Measurements from ENCODE around the gene MED23. TPM values are rescaled to one million over a fixed set of nuclear protein-coding genes. Genes with fewer than 3 reads are reported as not detected.

The MED23 gene
- total and polyA plus RNA-seq, 2 experiments from 2014 or later, result 22.6 to 24.9 TPM

GRCh38 chr6:131561925-131562707 is 65.9 kb downstream of the MED23 start:
- no peaks in the 10 kb centered on the region for H3K4me1 ChIP-seq (ENCODE audit: low read depth)
- H3K27ac ChIP-seq, result no peak overlapping the region
- no peaks in the 10 kb centered on the region for H3K36me3 ChIP-seq
- H3K4me3 ChIP-seq, result no peak overlapping the region
- DNase-seq (ENCODE audit: low read depth in 1 of 2, low spot score in 1 of 2), result no peak
- no peak for TF ChIP-seq CTCF (IDR thresholded peaks at IDR 0.05; ENCODE audit: low read depth, low read length)
- H3K27me3 ChIP-seq, result no peaks in the 10 kb centered on the region
- no peaks in the 10 kb centered on the region for H3K9me3 ChIP-seq (ENCODE audit: low read depth)

GRCh38 chr6:131558922-131559321 is 69.1 kb downstream of the MED23 start:
- Histone ChIP-seq H3K4me1 (ENCODE audit: low read depth) (no peaks in the 10 kb centered on the region), H3K4me3 (no peak overlapping the region), H3K27me3 (no peaks in the 10 kb centered on the region), H3K27ac (no peak overlapping the region), H3K36me3 (no peaks in the 10 kb centered on the region), H3K9me3 (ENCODE audit: low read depth) (no peaks in the 10 kb centered on the region)
- no peak for TF ChIP-seq CTCF (IDR thresholded peaks at IDR 0.05; ENCODE audit: low read depth, low read length)
- no peak for DNase-seq (ENCODE audit: low read depth in 1 of 2, low spot score in 1 of 2)

GRCh38 chr6:131555992-131556391 is 72.0 kb downstream of the MED23 start:
- TF ChIP-seq CTCF (IDR thresholded peaks at IDR 0.05; ENCODE audit: low read depth, low read length), result no peak
- Histone ChIP-seq H3K4me3 (no peak overlapping the region), H3K9me3 (ENCODE audit: low read depth) (no peaks in the 10 kb centered on the region), H3K36me3 (no peaks in the 10 kb centered on the region), H3K27ac (no peak overlapping the region), H3K4me1 (ENCODE audit: low read depth) (no peaks in the 10 kb centered on the region), H3K27me3 (no peaks in the 10 kb centered on the region)
- no peak for DNase-seq (ENCODE audit: low read depth in 1 of 2, low spot score in 1 of 2)

- H3K4me1 ChIP-seq (ENCODE audit: low read depth), result peaks cover 8% of the 10 kb centered on the region
- no peak overlapping the region for H3K27ac ChIP-seq
- no peaks in the 10 kb centered on the region for H3K9me3 ChIP-seq (ENCODE audit: low read depth)
- no peaks in the 10 kb centered on the region for H3K27me3 ChIP-seq
- no peak for DNase-seq (ENCODE audit: low read depth in 1 of 2, low spot score in 1 of 2)
- no peak for TF ChIP-seq CTCF (IDR thresholded peaks at IDR 0.05; ENCODE audit: low read depth, low read length)
- H3K4me3 ChIP-seq, result no peak overlapping the region
- H3K36me3 ChIP-seq, result no peaks in the 10 kb centered on the region
These were observed 75.5 kb downstream of the MED23 start for GRCh38 chr6:131552572-131552971.

- DNase-seq (ENCODE audit: low read depth in 1 of 2, low spot score in 1 of 2), result no peak
- Histone ChIP-seq H3K9me3 (ENCODE audit: low read depth) (no peaks in the 10 kb centered on the region), H3K4me1 (ENCODE audit: low read depth) (peaks cover 8% of the 10 kb centered on the region), H3K36me3 (no peaks in the 10 kb centered on the region), H3K27ac (no peak overlapping the region), H3K27me3 (no peaks in the 10 kb centered on the region), H3K4me3 (no peak overlapping the region)
- TF ChIP-seq CTCF (IDR thresholded peaks at IDR 0.05; ENCODE audit: low read depth, low read length), result no peak
These were observed 76.1 kb downstream of the MED23 start for GRCh38 chr6:131551902-131552301.
